H1 (cell line): Measurements from ENCODE around the gene CYP46A1. TPM values are rescaled to one million over a fixed set of nuclear protein-coding genes. Genes with fewer than 3 reads are reported as not detected.

ENCODE experiments used
- CTCF ChIA-PET: fragments of 300-600 bp; sonication (Branson Sonifier 250); formaldehyde crosslinking; loops from one replicate; lab custom pipeline; 2021; ENCODE audit not compliant: partially characterized antibody; lab: Charles Lee
- POLR2A ChIA-PET: fragments of 300-600 bp; sonication (Branson Sonifier 250); formaldehyde crosslinking; loops from one replicate; lab custom pipeline; 2021; ENCODE audit warnings: inconsistent platforms; ENCODE audit not compliant: partially characterized antibody; lab: Charles Lee
- DNase-seq, 2 experiments: peaks; one replicate each; pipeline versions ENCODE4 v3.0.0 to v3.0.0-alpha.2; 2010 to 2022; ENCODE audit warnings: low spot score in 2 of 2, low read depth in 1 of 2, mixed read lengths in 1 of 2
- FAIRE-seq: peaks from 2 replicates; lab custom pipeline; 2011; peaks lifted over from hg19 to GRCh38; lab: Jason Lieb, UNC
- H2AFZ ChIP-seq: 2 replicates; pipeline ENCODE4 v1.8.1; 2012; ENCODE audit warnings: low read length, inconsistent platforms
- H2AK5ac ChIP-seq: 2 replicates; pipeline ENCODE4 v1.6.1; 2013; ENCODE audit warnings: low read depth, low read length
- H2BK120ac ChIP-seq: replicated peaks from 2 replicates; pipeline ENCODE3; 2013; ENCODE audit warnings: low read depth, low read length, inconsistent platforms
- H2BK12ac ChIP-seq: 2 replicates; pipeline ENCODE4 v1.6.1; 2013; ENCODE audit warnings: low read depth, low read length
- H2BK15ac ChIP-seq: 2 replicates; pipeline ENCODE4 v1.6.1; 2013; ENCODE audit warnings: low read length
- H2BK20ac ChIP-seq: 2 replicates; pipeline ENCODE4 v1.6.1; 2013; ENCODE audit warnings: low read length
- H2BK5ac ChIP-seq: 2 replicates; pipeline ENCODE4 v1.6.1; 2013; ENCODE audit warnings: low read depth, low read length
- H3K14ac ChIP-seq: 2 replicates; pipeline ENCODE4 v1.6.1; 2013; ENCODE audit warnings: inconsistent platforms; ENCODE audit not compliant: insufficient read length
- H3K18ac ChIP-seq: 2 replicates; pipeline ENCODE4 v1.6.1; 2013; ENCODE audit warnings: low read length; ENCODE audit errors: extremely low read depth
- H3K23ac ChIP-seq: 2 replicates; pipeline ENCODE4 v1.6.1; 2013; ENCODE audit warnings: inconsistent platforms; ENCODE audit not compliant: insufficient read length
- H3K23me2 ChIP-seq: 2 replicates; pipeline ENCODE4 v1.6.1; 2013; ENCODE audit warnings: low read depth, low read length
- H3K27ac ChIP-seq: 2 replicates; pipeline ENCODE4 v1.6.1; 2011; ENCODE audit warnings: low read depth, low read length, inconsistent platforms
- H3K27me3 ChIP-seq, 4 experiments: replicated peaks in 1 of 4; 1 replicate in 1 of 4; 2 replicates in 3 of 4; pipeline versions ENCODE4 v1.6.1 to v1.8.1; 2011 to 2013; ENCODE audit warnings: low read length in 3 of 4, mild to moderate bottlenecking in 3 of 4, inconsistent platforms in 2 of 4, mixed read lengths in 2 of 4, moderate library complexity in 1 of 4; ENCODE audit not compliant: control insufficient read depth in 3 of 4, insufficient read depth in 3 of 4; ENCODE audit errors: extremely low read depth in 1 of 4
- H3K36me3 ChIP-seq, 4 experiments: 2 replicates each; pipeline versions ENCODE4 v1.6.1 to v1.8.1; 2011 to 2013; ENCODE audit warnings: mild to moderate bottlenecking in 4 of 4, low read length in 3 of 4, moderate library complexity in 2 of 4, control low read depth in 1 of 4, inconsistent platforms in 1 of 4; ENCODE audit not compliant: insufficient read depth in 4 of 4, control insufficient read depth in 2 of 4
- H3K4ac ChIP-seq: replicated peaks from 2 replicates; pipeline ENCODE3; 2013; ENCODE audit warnings: low read length, low read depth, mixed read lengths, inconsistent platforms; ENCODE audit not compliant: insufficient read length
- H3K4me1 ChIP-seq, 4 experiments: replicated peaks in 1 of 4; 1 replicate in 1 of 4; 2 replicates in 3 of 4; pipeline versions ENCODE4 v1.6.1 to v1.8.1; 2011 to 2013; ENCODE audit warnings: low read length in 3 of 4, inconsistent platforms in 2 of 4, mixed read lengths in 1 of 4; ENCODE audit not compliant: insufficient read depth in 4 of 4, control insufficient read depth in 3 of 4
- H3K4me2 ChIP-seq, 2 experiments: 2 replicates each; pipeline versions ENCODE4 v1.6.1 to v1.8.1; 2011 to 2013; ENCODE audit warnings: low read depth in 2 of 2, low read length in 2 of 2, control low read depth in 1 of 2, inconsistent platforms in 1 of 2, mild to moderate bottlenecking in 1 of 2; ENCODE audit not compliant: insufficient read depth in 1 of 2
- H3K4me3 ChIP-seq, 4 experiments: fragments of 200-600, 300-600 bp in 1 of 4; sonication (generic), shearing (Covaris generic), sonication (Bioruptor Twin) in 1 of 4; 2 replicates each; pipeline versions ENCODE4 v1.5.1 to v1.8.1; 2011 to 2016; ENCODE audit warnings: low read length in 4 of 4, low read depth in 3 of 4, control low read depth in 2 of 4, inconsistent platforms in 2 of 4, mild to moderate bottlenecking in 2 of 4, mixed read lengths in 1 of 4, moderate library complexity in 1 of 4; ENCODE audit not compliant: insufficient read depth in 2 of 4; ENCODE audit errors: extremely low read depth in 1 of 4
- H3K56ac ChIP-seq: replicated peaks from 2 replicates; pipeline ENCODE3; 2013; ENCODE audit warnings: low read depth, mild to moderate bottlenecking, mixed read lengths, low read length, inconsistent platforms; ENCODE audit not compliant: insufficient read length
- H3K79me1 ChIP-seq: 2 replicates; pipeline ENCODE4 v1.6.1; 2013; ENCODE audit warnings: low read depth, low read length, control low read depth
- H3K79me2 ChIP-seq, 2 experiments: 2 replicates each; pipeline versions ENCODE4 v1.6.1 to v1.8.1; 2012 to 2013; ENCODE audit warnings: low read length in 2 of 2, mild to moderate bottlenecking in 2 of 2, inconsistent platforms in 1 of 2; ENCODE audit not compliant: insufficient read depth in 2 of 2, control insufficient read depth in 1 of 2
- H3K9ac ChIP-seq, 4 experiments: replicated peaks in 1 of 4; 1 replicate in 1 of 4; 2 replicates in 3 of 4; pipeline versions ENCODE4 v1.6.1 to v1.8.1; 2011 to 2013; ENCODE audit warnings: low read depth in 3 of 4, low read length in 3 of 4, control low read depth in 2 of 4, mild to moderate bottlenecking in 2 of 4, moderate library complexity in 2 of 4, inconsistent platforms in 1 of 4; ENCODE audit errors: extremely low read depth in 1 of 4
- H3K9me3 ChIP-seq, 2 experiments: 2 replicates each; pipeline versions ENCODE4 v1.6.1 to v1.8.1; 2012 to 2013; ENCODE audit warnings: mild to moderate bottlenecking in 2 of 2, moderate library complexity in 2 of 2, control low read depth in 1 of 2, inconsistent platforms in 1 of 2, low read depth in 1 of 2, low read length in 1 of 2, mixed read lengths in 1 of 2; ENCODE audit not compliant: insufficient read depth in 2 of 2
- H4K20me1 ChIP-seq, 2 experiments: replicated peaks in 1 of 2; 2 replicates each; pipeline versions ENCODE3 to v1.8.1; 2011 to 2013; ENCODE audit warnings: inconsistent platforms in 2 of 2, low read length in 2 of 2, mild to moderate bottlenecking in 1 of 2; ENCODE audit not compliant: insufficient read depth in 2 of 2, control insufficient read depth in 1 of 2
- H4K5ac ChIP-seq: 2 replicates; pipeline ENCODE4 v1.6.1; 2013; ENCODE audit warnings: low read length, low read depth, mixed read lengths, inconsistent platforms; ENCODE audit not compliant: insufficient read length
- H4K8ac ChIP-seq: 2 replicates; pipeline ENCODE4 v1.8.0; 2013; ENCODE audit warnings: mild to moderate bottlenecking, moderate library complexity, low read length, inconsistent platforms; ENCODE audit not compliant: insufficient read depth; ENCODE audit errors: extremely low read depth
- H4K91ac ChIP-seq: replicated peaks from 2 replicates; pipeline ENCODE3; 2013; ENCODE audit warnings: low read length, mixed read lengths, inconsistent platforms; ENCODE audit not compliant: insufficient read length
- CBX5 ChIP-seq: fragments of 300-800, 300-1000 bp; sonication (generic); IDR thresholded peaks from 2 replicates; pipeline ENCODE4 v1.7.1; 2016; ENCODE audit warnings: antibody characterized with exemption, low read length, low read depth
- GTF2F1 ChIP-seq: IDR thresholded peaks from 2 replicates; pipeline ENCODE4 v1.6.1; 2012; ENCODE audit warnings: low read depth, low read length, improper control_type of control experiment, borderline replicate concordance
- POLR2AphosphoS5 ChIP-seq: IDR thresholded peaks from 2 replicates; pipeline ENCODE4 v1.6.1; 2011; ENCODE audit warnings: low read depth, low read length
- RNF2 ChIP-seq: fragments of 200-900, 300-1000 bp; sonication (generic); IDR thresholded peaks from 2 replicates; pipeline ENCODE4 v1.7.1; 2016; ENCODE audit warnings: borderline replicate concordance, low read depth, mild to moderate bottlenecking, antibody characterized with exemption, low read length; ENCODE audit not compliant: poor library complexity, severe bottlenecking; ENCODE audit errors: missing control alignments
- SP4 ChIP-seq: IDR thresholded peaks from 2 replicates; pipeline ENCODE4 v1.6.1; 2012; ENCODE audit warnings: low read length, inconsistent platforms
- TAF1 ChIP-seq: IDR thresholded peaks from 2 replicates; pipeline ENCODE4 v1.6.1; 2011; ENCODE audit warnings: mild to moderate bottlenecking, low read depth, low read length
- TAF7 ChIP-seq: optimal IDR thresholded peaks from 2 replicates; pipeline ENCODE3; 2011; ENCODE audit warnings: low read depth, mild to moderate bottlenecking, inconsistent platforms, low read length, moderate library complexity, borderline replicate concordance
- WGBS, 2 experiments: shearing (Covaris generic) in 1 of 2; methylation state at CpG; one replicate each; pipeline versions ENCODE4 v1.1.6 to v1.1.7; 2013 to 2015; ENCODE audit warnings: low lambda C conversion rate in 2 of 2, mixed read lengths in 2 of 2, inconsistent platforms in 1 of 2, low coverage in 1 of 2, missing lambda C conversion rate in 1 of 2; ENCODE audit not compliant: insufficient replicate concordance in 2 of 2, insufficient coverage in 1 of 2, insufficient read length in 1 of 2; ENCODE audit errors: extremely low coverage in 1 of 2, missing lambda C conversion rate in 1 of 2; 5-methylcytosine and 5-hydroxymethylcytosine counted together
- polyA plus RNA-seq, 7 experiments: library from polyadenylated mRNA; depleted of rRNA in 3 of 7; stranded (reverse) in 5 of 7; unstranded in 2 of 7; fragments of >200 nt in 5 of 7; fragments of 200-250 nt in 2 of 7; gene quantifications; 1 replicate in 5 of 7; 2 replicates in 1 of 7; 4 replicates in 1 of 7; pipeline versions ENCODE4 v1.2.1 to v1.2.3, GENCODE V29; 2011 to 2013; ENCODE audit warnings: missing spikeins in 2 of 7, mixed read lengths in 2 of 7
- total RNA-seq: library from RNA; stranded (reverse); fragmentation: NEBNext Ultra II Directional; extraction: Animal tissue kit (Norgen Biotek cat#: 25700); gene quantifications from 2 replicates; pipeline ENCODE4 v1.2.1, GENCODE V29; 2021

The CYP46A1 gene
- total and polyA plus RNA-seq, 2 of the 8 experiments (the other 6 are each of a cell fraction or from before 2014, with no cell fraction given): 0.41 to 1.3 TPM

DNA sequence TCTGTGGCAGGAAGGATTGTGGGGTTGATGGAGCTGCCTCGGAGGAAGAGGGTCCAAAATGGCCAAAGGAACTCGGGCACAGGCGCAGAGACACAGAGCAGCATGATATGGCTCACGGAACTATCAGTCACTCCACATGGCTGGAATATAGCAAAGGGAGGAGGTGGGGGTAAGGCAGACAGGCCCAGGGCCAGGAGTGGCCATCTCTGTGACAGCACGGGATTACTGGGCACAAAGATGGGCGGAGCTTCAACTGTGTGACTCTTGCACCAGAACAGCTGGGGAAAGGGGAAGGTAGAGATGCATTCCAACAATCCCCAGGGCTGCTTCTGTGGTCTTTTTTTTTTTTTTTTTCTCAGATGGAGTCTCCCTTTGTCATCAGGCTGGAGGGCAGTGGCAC, 84.3 kb downstream of the CYP46A1 start:
- Histone ChIP-seq H2AK5ac (no peak overlapping the region), H3K4ac (no peak overlapping the region), H2AFZ (peak overlapping the region; percentile 45; the same call in 1 of the 2 replicates), H3K27me3 (no peaks in the 10 kb centered on the region), H3K9ac (no peak overlapping the region), H3K14ac (no peak overlapping the region), H2BK5ac (no peak overlapping the region), H2BK12ac (no peak overlapping the region; the same call in 1 of the 2 replicates), H3K79me1 (no peaks in the 10 kb centered on the region), H3K4me3 (no peak overlapping the region), H3K23me2 (no peaks in the 10 kb centered on the region), H2BK20ac (no peak overlapping the region), H4K8ac (no peak overlapping the region), H3K36me3 (no peaks in the 10 kb centered on the region), H3K56ac (no peak overlapping the region), H3K18ac (0 out of 2 replicates have a peak overlapping the region, but pooled peaks have one; percentile 38), H4K91ac (no peak overlapping the region), H3K4me2 (no peak overlapping the region), H4K5ac (no peak overlapping the region), H3K79me2 (no peaks in the 10 kb centered on the region), H3K9me3 (no peaks in the 10 kb centered on the region), H3K23ac (no peak overlapping the region), H3K27ac (no peak overlapping the region), H2BK15ac (peak overlapping the region; percentile 6; the same call in 1 of the 2 replicates), H4K20me1 (no peaks in the 10 kb centered on the region), H2BK120ac (no peak overlapping the region), H3K4me1 (peaks cover 4 to 11% (median 6%) of the 10 kb centered on the region in 4 experiments)
- TF ChIP-seq POLR2AphosphoS5: no peak
- no peak for TF ChIP-seq TAF7
- no peak for TF ChIP-seq CBX5
- no peak for TF ChIP-seq TAF1
- TF ChIP-seq SP4: no peak
- TF ChIP-seq RNF2: no peak
- no peak for TF ChIP-seq GTF2F1
- 87% methylated on average over 6 of the region's 6 CpGs; no CpG with 5 or more reads in 1 of the 2 experiments for WGBS, 2 experiments
- ChIA-PET POLR2A (interaction anchor here (0.7 kb wide), 1 partner anchor 179 kb away, joined by 3 read pairs; no protein-coding TSS in a partner anchor), CTCF (interaction anchor here (0.8 to 4.0 kb wide), 5 partner anchors 15 to 38 kb away, joined by 3 to 24 read pairs (median 3); no protein-coding TSS in a partner anchor)
- DNase-seq: no peak
- FAIRE-seq: no peak
